T-helper 1 cell treated with Interleukin-12 subunit alpha and Interleukin-12 subunit beta and Interleukin-4 antibody, amounts not matched to agents 30 μg/mL and 1 μg/mL, for 36 hours (primary cell): ENCODE results near the gene RALB.
A peak's percentile ranks its signal among the peaks of the same experiment; 100 is the strongest.

Source experiments
- H3K27ac Mint-ChIP-seq: one replicate; pipeline ENCODE4 v1.8.0; 2021; ENCODE audit warnings: mild to moderate bottlenecking, mixed read lengths
- H3K27me3 Mint-ChIP-seq: one replicate; pipeline ENCODE4 v1.8.0; 2021; ENCODE audit warnings: low read depth, mixed read lengths
- H3K36me3 Mint-ChIP-seq: one replicate; pipeline ENCODE4 v1.8.0; 2021; ENCODE audit warnings: low read depth, mixed read lengths
- H3K4me1 Mint-ChIP-seq: one replicate; pipeline ENCODE4 v1.8.0; 2021; ENCODE audit warnings: low read depth, mixed read lengths
- H3K4me3 Mint-ChIP-seq: one replicate; pipeline ENCODE4 v1.8.0; 2021; ENCODE audit warnings: mild to moderate bottlenecking, moderate library complexity, mixed read lengths
- H3K9me3 Mint-ChIP-seq: one replicate; pipeline ENCODE4 v1.8.0; 2021; ENCODE audit warnings: mixed read lengths

Gene RALB

DNA sequence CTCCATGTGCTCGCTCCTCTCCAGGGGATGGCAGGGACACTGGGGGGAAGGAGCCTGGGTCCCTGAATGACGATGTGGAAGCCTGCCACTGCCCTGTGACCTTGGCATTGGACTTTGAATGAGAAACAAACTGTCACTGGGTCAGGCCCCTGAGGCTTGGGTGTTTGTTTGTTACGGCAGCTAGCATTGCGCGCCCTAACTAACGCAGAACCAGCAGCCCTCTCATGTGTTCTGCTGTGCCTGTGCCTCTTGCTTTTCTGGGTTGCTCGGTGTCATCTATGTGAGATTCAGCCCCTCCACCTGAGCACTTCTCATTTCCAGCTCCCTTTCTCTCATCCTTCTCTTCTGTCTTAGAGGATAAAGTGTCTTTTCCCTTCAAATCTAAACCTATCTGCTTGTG lies 69.7 kb downstream of the RALB start:
- Mint-ChIP-seq H3K27ac (no peak overlapping the region), H3K9me3 (no peaks in the 10 kb centered on the region), H3K4me3 (no peak overlapping the region), H3K36me3 (no peaks in the 10 kb centered on the region), H3K27me3 (peaks cover 9% of the 10 kb centered on the region), H3K4me1 (no peaks in the 10 kb centered on the region)

GRCh38 chr2:120323214-120323613 lies 70.6 kb downstream of the RALB start:
- H3K27ac Mint-ChIP-seq = no peak overlapping the region
- no peaks in the 10 kb centered on the region for H3K36me3 Mint-ChIP-seq
- peaks cover 12% of the 10 kb centered on the region for H3K27me3 Mint-ChIP-seq
- no peak overlapping the region for H3K4me3 Mint-ChIP-seq
- H3K4me1 Mint-ChIP-seq = no peaks in the 10 kb centered on the region
- no peaks in the 10 kb centered on the region for H3K9me3 Mint-ChIP-seq

GRCh38 chr2:120323807-120324399 lies 71.3 kb downstream of the RALB start:
- H3K4me3 Mint-ChIP-seq = no peak overlapping the region
- no peaks in the 10 kb centered on the region for H3K36me3 Mint-ChIP-seq
- H3K9me3 Mint-ChIP-seq = no peaks in the 10 kb centered on the region
- H3K27me3 Mint-ChIP-seq = peaks cover 11% of the 10 kb centered on the region
- no peaks in the 10 kb centered on the region for H3K4me1 Mint-ChIP-seq
- no peak overlapping the region for H3K27ac Mint-ChIP-seq

DNA sequence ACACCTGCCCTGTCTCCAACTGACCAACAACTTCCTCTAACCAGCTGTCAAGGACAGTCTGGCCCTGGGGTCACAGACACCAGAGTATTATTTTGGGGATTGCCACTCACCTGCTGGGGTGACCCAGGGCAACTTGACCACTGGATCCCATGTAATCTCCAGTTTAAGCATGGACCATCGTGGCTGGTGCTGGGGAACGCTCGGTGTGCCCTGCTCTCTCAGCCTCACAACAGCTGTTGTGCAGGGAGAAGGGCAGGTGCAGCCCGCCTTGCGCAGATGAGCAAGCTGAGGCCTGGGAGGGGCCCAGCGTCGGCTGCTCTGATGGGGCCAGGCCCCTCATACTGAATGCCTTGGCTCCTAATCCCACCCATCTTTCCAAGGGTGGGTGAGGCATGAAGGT lies 72.3 kb downstream of the RALB start:
- Mint-ChIP-seq H3K27me3 (peaks cover 7% of the 10 kb centered on the region), H3K4me1 (no peaks in the 10 kb centered on the region), H3K4me3 (no peak overlapping the region), H3K27ac (no peak overlapping the region), H3K9me3 (no peaks in the 10 kb centered on the region), H3K36me3 (no peaks in the 10 kb centered on the region)

- Mint-ChIP-seq H3K27ac (no peak overlapping the region), H3K27me3 (peaks cover 14% of the 10 kb centered on the region), H3K9me3 (no peaks in the 10 kb centered on the region)
Observed at GRCh38 chr2:120326066-120326465, 73.4 kb downstream of the RALB start.

DNA sequence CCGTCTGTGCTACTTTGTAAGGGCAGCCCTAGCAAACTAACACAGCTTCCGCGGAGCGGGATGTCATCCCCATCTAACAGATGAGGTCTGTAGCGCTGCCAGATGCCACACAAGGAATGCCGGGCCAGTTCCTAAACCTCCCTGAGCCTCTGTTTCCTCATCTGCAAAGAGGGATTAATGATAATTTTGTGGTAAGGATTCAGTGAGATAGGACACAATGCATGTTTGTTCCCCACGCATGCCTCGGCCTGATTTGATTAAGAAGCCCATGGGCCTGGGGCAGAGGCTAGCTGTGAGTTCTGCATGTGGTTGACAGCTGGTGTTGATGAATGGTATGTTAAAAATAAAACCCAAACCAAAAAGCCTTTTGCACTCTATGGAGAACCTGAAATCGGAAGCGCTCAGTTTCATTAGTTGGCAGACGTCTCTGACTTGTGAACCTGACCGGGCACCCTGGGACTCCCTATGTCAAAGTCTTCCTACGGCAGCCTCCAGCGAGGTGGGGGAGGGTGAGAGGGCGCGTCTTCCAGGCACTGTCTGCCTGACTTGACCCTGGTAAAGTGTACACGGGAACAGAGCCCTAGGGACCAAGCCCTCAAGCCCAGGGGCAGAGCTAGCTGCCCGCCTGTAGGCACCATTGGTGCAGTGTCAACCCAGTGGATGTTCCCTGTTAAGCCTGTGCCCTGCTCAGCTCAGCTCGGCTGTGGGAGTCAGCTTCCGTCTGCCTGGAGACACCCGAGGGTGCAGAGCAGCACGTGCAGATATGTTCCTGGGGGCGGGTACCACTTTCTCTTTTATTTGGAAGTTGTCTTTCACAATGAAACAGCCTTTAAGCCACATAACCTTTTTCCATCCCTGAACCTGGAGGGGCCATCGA lies 78.5 kb downstream of the RALB start:
- Mint-ChIP-seq H3K4me1 (no peaks in the 10 kb centered on the region), H3K36me3 (no peaks in the 10 kb centered on the region), H3K9me3 (peaks cover 3% of the 10 kb centered on the region), H3K27me3 (peaks cover 34% of the 10 kb centered on the region), H3K27ac (no peak overlapping the region), H3K4me3 (no peak overlapping the region)

More at GRCh38 chr2:120326066-120326465, 73.4 kb downstream of the RALB start:
- Mint-ChIP-seq H3K36me3 (no peaks in the 10 kb centered on the region), H3K4me3 (no peak overlapping the region), H3K4me1 (no peaks in the 10 kb centered on the region)

- no peak overlapping the region for H3K4me3 Mint-ChIP-seq
- peaks cover 34% of the 10 kb centered on the region for H3K27me3 Mint-ChIP-seq
- no peaks in the 10 kb centered on the region for H3K4me1 Mint-ChIP-seq
- H3K9me3 Mint-ChIP-seq = peaks cover 3% of the 10 kb centered on the region
- no peak overlapping the region for H3K27ac Mint-ChIP-seq
- no peaks in the 10 kb centered on the region for H3K36me3 Mint-ChIP-seq
Observed at GRCh38 chr2:120331903-120332302, 79.3 kb downstream of the RALB start.

DNA sequence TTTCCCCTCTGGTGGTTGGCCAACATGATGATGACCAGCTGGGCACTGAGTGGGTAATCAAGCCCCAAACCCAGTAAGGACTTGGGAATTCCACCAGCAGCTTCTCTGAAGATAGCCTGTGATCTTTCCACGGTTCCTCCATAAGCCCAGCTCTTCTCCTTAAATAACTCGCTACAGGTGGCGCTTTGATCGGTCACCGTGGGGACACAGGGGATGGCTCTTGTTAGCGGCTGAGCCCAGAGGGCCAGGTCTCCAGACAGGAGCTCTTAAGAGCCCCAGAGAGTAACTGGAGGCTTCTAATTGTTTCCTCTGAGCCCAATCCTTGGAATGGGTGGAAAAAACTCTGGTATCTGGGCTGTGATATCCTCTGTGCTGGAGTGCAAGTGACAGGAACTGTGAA lies 79.7 kb downstream of the RALB start:
- Mint-ChIP-seq H3K27ac (no peak overlapping the region), H3K4me3 (no peak overlapping the region), H3K9me3 (peaks cover 3% of the 10 kb centered on the region), H3K4me1 (no peaks in the 10 kb centered on the region), H3K36me3 (no peaks in the 10 kb centered on the region), H3K27me3 (peaks cover 34% of the 10 kb centered on the region)

DNA sequence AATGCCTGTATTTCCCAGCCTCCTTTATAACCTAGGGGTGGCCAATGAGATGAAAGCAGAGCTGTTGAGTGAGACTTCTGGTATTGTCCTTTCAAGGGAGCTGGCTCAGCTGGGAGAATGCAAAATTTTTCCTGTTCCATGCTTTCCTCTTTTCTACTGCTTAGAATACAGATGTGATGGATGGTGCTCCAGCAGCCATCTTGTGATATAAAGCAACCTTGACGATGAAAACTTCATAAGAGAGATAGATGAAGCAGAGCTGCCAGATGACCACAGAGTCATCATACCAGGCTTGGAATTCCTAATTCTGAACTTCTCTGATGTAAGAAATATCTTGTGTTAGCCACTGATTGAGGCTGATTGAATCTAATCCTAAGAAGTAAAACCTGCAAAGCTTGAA lies 81.4 kb downstream of the RALB start:
- Mint-ChIP-seq H3K4me3 (no peak overlapping the region), H3K36me3 (no peaks in the 10 kb centered on the region), H3K27ac (no peak overlapping the region), H3K27me3 (peaks cover 44% of the 10 kb centered on the region), H3K9me3 (peaks cover 3% of the 10 kb centered on the region), H3K4me1 (no peaks in the 10 kb centered on the region)

DNA sequence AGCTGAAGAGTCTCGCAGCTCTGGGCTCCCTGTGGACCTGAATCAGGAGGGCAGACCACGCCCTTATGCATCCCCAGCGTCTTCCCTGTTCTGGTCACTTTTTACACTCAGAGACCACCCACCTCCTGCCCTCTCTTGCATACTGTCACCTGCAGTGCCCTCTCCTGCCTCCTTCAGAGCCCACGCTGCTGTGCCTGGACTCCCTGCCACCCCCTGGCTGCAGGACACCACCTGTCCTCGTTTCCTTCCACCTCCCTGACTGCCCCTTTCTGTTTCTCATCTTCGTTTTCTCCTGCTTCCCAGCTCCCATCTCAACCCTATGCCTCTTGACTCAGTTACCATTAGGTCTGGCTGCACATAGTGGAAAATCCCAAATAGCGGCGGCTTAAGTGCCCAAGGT lies 84.1 kb downstream of the RALB start:
- Mint-ChIP-seq H3K4me1 (no peaks in the 10 kb centered on the region), H3K4me3 (no peak overlapping the region), H3K36me3 (no peaks in the 10 kb centered on the region), H3K27me3 (peaks cover 53% of the 10 kb centered on the region), H3K27ac (no peak overlapping the region), H3K9me3 (peaks cover 3% of the 10 kb centered on the region)

- Mint-ChIP-seq H3K36me3 (peaks cover 2% of the 10 kb centered on the region), H3K27ac (no peak overlapping the region), H3K4me3 (no peak overlapping the region), H3K4me1 (peaks cover 4% of the 10 kb centered on the region), H3K9me3 (peaks cover 3% of the 10 kb centered on the region), H3K27me3 (peaks cover 62% of the 10 kb centered on the region)
Observed at GRCh38 chr2:120338015-120338414, 85.4 kb downstream of the RALB start.

DNA sequence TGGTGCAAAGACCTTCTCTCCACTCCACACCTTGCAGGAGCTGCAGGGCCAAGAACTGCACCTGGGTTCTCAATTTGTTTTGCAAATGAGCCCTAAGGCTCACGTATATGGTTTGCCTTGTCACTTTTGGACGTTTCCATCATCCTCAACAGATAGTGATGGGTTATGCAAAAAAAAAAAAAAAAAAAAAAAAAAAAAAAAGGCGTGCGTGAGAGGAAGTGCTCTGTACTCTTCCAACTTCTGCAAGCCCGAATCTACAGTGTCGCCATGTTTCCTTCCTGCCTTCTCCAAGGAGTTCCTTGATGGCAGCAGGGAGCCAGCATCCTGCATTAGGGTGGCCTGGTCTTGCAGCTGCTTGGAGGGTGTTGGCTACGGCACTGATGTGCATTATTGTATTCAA lies 89.3 kb downstream of the RALB start:
- Mint-ChIP-seq H3K36me3 (peaks cover 3% of the 10 kb centered on the region), H3K4me1 (peaks cover 8% of the 10 kb centered on the region), H3K27ac (no peak overlapping the region), H3K4me3 (no peak overlapping the region), H3K9me3 (no peaks in the 10 kb centered on the region), H3K27me3 (peaks cover 59% of the 10 kb centered on the region)

DNA sequence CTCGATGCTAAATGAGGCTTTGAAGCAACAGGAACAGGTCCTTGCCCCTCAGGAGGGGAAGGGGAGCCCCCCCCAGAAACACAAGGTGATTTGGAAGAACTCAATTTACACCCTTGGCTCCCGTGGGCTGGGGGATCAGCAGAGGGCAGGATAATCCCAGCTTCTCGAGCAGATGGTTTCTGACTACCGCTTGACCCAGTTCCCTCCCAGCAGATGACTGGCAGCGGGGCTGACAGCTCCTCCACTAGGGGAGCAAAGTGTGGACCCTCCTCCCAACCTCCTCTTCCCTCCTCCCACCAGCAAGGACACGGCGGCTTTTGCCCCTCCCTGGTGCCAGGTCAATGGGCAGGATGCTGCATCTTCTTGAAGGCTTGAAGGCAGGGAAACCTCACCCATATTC lies 89.8 kb downstream of the RALB start:
- Mint-ChIP-seq H3K4me1 (peaks cover 12% of the 10 kb centered on the region), H3K9me3 (no peaks in the 10 kb centered on the region), H3K27ac (no peak overlapping the region), H3K4me3 (no peak overlapping the region), H3K27me3 (peaks cover 64% of the 10 kb centered on the region), H3K36me3 (peaks cover 3% of the 10 kb centered on the region)

DNA sequence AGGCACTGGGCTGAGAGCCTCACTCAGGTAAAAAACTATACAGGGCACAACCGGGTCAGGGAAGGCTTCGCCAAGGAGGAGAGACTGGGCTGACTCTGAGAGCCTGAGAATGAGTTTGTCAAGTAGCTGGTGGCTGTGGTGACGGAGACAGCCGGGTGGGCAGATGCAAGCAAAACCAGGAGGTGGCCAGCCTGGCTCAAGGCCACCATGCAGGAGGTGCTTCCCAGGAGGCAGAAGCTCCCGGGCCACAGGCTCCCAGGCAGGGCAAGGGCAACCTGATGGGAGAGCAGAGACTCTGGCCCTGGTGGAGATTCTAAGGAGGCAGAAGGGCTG lies 90.4 kb downstream of the RALB start:
- Mint-ChIP-seq H3K4me3 (peak overlapping the region; percentile 9), H3K9me3 (no peaks in the 10 kb centered on the region), H3K27me3 (peaks cover 68% of the 10 kb centered on the region)

GRCh38 chr2:120343433-120344105 lies 90.9 kb downstream of the RALB start:
- no peak overlapping the region for H3K27ac Mint-ChIP-seq
- H3K4me3 Mint-ChIP-seq = no peak overlapping the region
- H3K9me3 Mint-ChIP-seq = no peaks in the 10 kb centered on the region
- peaks cover 68% of the 10 kb centered on the region for H3K27me3 Mint-ChIP-seq
- peaks cover 3% of the 10 kb centered on the region for H3K36me3 Mint-ChIP-seq
- peaks cover 12% of the 10 kb centered on the region for H3K4me1 Mint-ChIP-seq

More for the DNA sequence above, 90.4 kb downstream of the RALB start:
- Mint-ChIP-seq H3K4me1 (peaks cover 12% of the 10 kb centered on the region), H3K27ac (no peak overlapping the region), H3K36me3 (peaks cover 3% of the 10 kb centered on the region)
